Measurements from ENCODE around the gene RUNX3.

Gene RUNX3

DNA sequence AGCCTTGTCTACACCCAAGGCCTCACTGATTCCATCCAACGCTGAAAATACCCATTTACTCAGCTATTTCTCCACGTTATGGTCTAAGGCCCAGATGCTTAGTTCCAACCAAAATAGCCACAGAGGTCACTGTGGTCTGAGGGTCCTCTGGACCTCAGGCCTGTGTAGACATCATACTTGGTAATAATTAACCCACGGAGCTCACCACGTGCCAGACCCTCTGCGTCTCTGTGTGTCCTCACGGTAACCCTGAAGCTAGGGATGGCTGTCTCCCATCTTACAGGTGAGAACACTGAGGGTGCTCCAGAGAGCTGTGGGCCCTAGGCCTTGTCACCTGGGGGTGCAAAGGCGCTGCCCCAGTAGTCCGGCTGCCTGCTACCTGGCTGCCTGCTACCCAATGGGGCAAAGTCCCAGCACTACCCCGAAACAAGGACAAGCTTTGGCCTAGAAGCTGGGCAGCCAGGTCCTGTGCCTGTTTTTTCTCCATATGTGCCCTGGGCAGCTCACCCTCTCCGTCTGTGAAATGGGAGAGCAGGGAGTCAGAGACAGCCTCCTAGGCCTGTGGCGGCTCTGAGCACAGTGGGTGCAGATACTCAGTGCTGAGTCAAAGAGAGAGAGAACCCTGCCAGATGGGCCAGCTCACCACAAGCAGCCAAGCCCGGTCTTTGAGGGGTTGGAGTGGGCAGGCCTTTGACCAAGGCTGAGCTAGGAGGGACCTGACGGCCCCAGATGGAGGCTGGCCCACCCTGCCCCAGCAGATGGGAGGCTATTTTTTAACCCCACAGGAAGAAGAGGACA, 17.0 kb upstream of the RUNX3 start:
- DNase-seq (ENCODE audit: low read depth): no peak

DNA sequence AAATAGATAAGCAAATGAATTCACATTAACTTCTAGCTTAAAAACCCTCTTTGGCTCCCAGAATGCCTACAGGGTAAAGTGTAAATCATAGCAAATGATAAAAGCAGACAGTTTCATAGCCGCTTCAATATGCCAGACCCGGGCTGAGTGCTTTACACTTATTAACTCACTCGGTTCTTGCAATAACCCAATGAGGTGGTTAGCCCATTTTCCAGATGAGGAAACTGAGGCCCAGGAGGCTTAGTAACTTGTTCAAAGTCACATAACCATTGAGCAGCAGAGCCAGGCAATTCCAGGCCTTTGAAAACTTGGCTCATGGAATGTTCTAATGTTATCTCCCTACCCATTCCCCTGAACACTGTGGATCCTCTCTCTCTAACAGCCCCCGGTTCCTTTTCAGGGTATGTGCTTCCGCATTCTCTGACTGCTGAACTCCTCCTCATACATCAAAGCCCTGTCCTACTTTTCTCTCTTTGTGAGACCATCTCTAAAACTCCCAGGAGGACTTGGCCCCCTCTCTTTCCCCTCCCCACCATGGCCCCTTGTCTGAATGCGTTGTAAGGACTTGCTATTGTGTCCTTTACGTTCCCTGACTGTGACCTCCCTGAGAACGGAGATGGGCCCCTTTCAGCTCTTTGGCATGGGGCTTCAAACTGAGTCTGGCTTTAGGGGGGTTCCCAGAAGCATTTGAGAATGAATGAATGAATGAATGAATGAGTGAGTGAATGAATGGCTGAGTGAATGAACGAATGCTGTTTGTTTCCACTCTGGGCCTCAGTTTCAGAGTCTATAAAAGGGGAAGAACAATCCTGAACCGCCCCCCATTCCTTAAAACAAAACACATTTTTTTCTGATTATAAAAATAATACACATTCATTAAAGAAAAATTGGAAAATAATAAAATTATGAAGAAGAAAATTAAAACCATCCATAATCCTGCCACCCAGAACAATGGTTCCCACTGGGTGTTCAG, 15.6 kb upstream of the RUNX3 start:
- DNase-seq (ENCODE audit: low read depth): no peak

DNA sequence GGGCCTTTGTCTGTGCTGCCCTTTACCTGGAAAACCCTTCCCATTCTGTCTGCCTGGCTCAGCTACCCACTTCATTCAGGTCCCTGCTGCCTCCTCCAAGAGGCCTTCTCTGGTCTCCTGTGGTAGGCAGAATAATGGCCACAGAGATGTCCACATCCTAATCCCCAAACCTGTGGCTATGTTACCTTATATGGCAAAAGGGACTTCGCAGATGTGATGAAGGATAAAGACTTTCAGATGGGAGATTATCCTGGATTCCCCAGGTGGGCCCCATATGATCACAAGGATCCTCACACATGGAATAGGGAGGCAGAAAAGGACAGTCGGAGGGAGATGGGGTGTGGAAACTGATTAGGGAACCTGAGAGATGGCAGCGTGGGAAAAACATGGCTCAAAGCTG, 14.2 kb upstream of the RUNX3 start:
- no peak for DNase-seq (ENCODE audit: low read depth)

DNA sequence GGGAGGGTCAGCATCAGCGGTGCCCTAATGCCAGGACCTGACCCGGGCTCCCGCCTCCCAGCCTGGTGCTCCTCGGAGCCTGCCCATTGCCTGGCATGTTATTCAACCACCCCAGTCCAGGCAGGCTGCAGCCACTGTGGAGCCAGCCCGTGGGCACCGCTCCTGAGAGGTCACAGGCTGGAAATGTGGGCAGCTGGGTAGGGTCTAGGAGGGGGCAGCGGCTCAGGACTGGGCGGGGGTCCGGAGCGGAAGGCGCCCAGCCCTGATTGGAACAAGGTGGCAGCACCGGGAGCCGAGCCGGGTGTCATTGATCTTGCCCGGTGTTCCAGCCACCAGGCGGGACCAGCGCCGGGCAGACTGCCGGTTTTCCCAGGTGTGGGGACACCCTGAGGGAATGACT, 12.7 kb upstream of the RUNX3 start:
- DNase-seq (ENCODE audit: low read depth): no peak

DNA sequence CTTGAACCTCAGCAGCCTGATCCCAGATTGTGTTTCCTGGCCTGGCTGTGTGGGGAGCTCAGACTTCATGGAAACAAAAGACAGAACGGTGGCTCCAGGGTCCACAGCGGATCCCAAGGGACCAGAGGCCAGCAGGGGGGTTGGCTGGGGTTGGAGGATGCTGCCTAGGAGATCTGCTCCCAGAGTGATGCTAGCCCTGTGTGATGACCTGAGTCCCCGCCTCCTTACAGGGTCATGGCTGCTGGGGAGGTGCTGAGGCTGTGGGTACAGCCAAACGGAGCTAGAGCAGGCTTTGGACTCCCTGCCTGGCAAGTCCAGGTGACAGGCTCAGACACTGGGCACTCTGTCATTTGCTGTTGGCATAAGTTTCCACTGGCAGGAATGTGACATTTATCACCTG, 11.5 kb upstream of the RUNX3 start:
- no peak for DNase-seq (ENCODE audit: low read depth)

DNA sequence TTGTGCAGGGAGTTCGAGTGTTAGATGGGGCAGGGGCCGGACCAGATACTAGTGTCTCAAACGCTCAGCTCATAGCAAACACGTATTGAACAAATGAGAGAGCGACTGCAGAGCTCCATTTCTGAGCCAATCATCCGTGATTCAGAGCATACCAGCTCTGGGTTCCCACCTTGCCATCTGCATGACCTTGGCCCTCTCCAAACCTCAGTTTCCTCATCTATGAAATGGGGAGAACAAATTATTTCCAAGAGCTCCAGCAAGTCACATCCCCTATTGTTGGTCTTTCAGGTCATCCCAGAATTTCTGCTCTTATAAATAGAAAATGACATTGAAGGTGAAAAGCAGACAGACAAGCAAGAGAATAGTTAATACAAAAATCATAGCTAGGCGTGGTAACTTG, 10.2 kb upstream of the RUNX3 start:
- no peak for DNase-seq (ENCODE audit: low read depth)

DNA sequence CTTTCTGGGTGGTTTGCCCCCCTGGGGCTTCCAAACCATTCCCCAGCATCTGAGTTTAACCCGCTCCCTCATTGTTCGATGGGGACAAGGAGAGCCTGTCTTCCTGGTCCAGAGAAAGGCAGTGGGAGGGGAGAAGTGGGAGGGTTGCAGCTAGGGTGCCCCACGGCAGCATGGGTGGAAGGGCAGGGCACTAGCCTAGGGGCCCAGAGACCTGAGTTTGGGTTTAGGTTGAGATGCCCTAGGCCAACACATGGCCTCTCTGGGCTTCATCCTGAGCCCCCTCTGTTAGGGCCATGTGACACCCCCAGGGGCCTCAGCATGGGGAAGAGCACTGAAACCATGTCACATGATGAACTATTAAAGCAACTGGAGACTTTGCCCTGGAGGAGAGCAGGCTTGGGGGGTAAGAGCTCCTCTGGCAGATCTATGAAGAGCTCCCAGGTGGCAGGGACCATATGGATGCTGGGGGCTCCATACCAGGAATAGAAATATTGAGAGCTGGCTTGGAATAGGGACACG, 9.7 kb upstream of the RUNX3 start:
- no peak for DNase-seq (ENCODE audit: low read depth)

DNA sequence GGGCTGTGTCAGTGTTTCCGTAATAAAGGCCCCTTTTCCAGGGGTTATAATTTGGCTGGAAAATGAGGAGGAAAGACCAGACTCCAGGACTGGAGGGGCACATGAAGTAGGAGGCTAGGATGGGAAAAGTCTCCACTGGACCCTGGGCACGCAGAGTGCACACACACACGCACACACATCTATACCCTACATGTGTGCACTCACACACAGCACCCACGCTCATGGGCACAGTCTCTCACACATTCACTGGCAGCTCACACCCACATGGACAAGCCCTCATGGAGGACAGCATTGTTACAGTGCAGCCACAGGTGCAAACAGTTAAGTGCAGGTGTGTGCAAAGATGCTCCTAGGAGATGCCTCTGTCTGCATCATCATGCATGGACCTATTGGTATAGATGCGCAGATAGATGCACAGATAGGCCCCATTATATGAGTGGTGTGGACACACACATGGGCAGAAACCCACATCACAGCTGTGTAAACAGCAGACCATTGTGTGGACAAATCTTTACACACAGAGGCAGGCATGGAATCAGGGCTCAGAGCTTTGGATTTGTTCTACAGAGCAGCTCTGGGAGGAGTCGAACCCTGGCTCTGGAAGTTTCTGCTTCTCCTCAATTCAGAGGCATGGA, 9.1 kb upstream of the RUNX3 start:
- no peak for DNase-seq (ENCODE audit: low read depth)

DNA sequence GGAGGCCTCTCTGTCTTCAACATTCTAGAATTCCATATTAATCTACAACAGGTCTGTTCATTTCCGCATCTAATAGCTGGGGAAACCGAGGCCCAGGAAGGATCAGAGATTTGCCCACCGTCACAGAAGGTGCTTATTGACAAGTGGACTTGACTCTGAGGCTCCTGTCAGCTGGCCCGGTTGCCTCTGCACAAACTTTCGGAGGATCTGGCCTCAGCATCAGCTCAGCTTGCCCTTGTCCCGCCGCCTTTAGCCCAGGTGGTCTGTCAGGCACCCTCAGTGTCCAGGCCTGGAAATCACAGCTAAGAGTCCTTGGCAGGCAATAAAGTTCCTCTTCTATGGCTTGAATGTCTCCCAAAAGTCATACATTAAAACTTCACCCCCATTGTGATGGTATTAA, 8.2 kb upstream of the RUNX3 start:
- DNase-seq (ENCODE audit: low read depth): no peak

DNA sequence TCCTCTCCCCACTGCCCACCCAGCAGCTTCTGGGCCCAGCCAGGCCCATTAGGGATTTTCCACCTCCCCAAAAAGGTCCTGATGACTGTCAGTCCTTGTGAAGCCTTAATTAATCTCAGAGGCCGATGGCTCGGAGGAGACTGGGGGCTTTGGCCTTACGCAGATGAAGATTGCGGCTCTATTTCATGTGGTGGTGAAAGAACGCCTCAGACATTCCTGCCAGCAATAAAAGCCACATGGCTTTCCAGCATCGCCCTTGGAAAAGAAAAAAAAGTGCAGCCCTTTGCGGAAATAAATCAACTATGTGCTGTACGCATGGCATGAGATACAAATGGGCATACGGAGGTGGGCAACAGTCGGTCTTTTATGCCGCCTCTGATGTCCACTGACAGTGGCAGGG, 6.6 kb upstream of the RUNX3 start:
- no peak for DNase-seq (ENCODE audit: low read depth)

DNA sequence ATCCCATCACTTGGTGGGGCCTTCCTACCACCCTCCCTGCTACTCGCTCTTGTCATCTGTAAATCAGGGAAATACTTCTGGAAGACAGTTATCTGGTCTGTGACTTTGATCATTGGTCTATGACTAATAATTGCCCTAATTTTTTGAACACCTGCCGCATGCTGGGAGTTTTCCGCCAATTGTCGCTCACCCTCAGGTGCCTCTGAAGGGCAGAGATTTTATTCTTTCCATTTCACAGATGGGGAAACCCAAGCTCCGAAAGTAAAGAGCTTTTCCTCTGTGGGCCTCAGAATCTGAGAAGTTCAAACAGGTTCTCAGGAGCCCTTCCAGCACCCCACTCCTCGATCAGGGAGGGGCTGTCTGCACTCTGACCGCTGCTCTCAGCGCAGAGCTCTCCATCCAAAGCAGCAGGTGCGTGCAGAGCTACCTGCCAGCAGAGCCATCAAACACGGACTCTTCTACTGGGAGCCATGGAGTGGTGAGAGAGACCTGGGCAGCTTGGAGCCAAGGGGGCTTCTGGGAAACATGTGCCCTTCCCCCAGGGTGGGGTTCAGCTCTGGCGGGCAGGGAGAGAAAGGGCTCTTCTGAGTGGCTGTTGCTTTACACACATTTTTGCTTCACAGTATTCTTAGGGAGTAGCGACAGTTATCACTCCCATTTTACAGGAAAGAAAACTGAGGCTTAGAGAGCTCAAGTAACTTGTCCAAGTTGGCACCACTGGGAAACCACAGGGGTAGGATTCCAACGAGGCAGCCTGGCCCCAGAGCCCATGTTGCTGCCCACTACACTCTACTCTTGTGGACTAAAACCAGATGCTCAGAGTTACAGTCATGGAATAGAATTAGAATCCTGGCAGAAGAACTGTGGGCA, 5.8 kb upstream of the RUNX3 start:
- no peak for DNase-seq (ENCODE audit: low read depth)

DNA sequence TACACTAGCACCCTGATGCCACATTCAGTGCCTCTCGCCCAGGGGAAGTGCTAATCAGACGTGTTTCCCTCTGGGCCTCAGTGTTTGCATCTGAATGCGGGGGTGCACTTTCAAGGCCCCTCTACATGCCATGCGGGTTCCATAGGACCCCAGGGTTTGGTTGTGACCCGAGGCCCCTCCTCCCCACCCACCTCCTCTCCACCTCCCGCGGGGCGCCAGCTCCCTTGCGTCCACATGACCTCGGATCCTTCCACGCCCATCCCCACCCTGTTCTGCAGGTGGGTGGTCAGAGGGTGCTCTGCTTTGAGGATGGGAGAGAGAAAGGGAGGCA, 5.1 kb upstream of the RUNX3 start:
- DNase-seq (ENCODE audit: low read depth): no peak

DNA sequence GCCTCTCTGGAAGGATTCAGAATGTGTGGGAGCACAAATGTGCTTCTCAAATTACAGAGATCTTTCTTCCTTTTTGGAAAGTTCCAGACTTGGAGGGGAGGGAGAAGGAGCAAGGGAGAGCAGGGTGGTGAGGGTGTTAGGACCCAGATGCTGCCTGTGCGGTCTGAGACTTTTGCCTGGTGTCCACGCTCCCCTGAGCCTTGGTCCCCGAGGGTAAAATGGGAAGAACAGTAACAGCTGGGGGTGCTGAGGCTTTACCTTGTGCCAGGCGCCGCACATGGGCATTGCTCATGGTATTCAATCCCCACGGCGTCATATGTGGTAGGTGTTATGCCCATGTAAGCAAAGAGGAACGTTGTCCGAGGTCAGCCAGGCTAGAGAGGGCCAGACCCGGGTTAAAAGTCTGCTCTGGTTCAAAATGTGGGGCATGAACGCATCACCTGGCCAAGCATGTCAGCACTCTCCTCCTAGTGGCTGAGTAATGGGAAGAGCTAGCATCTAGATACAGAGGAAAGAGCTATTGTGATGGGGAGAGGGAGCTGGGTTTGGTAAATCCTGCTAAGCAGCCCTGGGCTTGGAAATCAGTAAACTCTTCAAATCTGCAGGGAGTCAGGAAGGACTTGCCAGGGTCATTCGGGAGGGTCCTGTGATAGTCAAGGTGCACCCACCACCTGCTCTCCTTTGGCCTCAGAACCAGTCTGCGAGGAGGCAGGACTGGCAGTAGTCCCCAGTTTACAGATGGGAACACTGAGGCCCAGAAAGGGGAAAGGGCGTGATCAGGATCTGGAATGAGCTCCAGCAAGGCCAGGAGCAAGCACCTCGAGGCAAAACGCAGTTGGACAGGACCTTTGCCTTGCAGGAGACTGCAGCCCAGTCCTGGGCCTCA, 4.5 kb upstream of the RUNX3 start:
- no peak for DNase-seq (ENCODE audit: low read depth)

DNA sequence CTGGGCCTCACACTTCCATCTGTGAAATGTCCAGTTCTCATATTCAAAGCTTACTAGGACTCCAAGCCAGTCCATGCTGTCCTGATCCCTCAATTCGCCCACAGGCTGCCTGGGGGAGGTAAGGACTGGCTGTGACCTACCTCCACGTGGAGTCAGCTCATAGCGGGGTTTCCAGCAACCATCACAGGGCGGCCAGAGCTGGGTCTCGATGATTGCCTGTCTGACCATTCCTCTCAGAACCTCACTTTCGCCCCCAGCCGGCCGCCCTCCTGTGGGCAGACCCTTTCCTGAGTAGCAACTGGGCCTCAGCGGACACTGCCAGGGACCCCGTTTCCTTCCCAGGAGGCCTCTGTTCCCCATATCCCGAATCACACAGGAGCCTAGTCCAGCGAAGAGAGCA, 3.4 kb upstream of the RUNX3 start:
- DNase-seq (ENCODE audit: low read depth): no peak

DNA sequence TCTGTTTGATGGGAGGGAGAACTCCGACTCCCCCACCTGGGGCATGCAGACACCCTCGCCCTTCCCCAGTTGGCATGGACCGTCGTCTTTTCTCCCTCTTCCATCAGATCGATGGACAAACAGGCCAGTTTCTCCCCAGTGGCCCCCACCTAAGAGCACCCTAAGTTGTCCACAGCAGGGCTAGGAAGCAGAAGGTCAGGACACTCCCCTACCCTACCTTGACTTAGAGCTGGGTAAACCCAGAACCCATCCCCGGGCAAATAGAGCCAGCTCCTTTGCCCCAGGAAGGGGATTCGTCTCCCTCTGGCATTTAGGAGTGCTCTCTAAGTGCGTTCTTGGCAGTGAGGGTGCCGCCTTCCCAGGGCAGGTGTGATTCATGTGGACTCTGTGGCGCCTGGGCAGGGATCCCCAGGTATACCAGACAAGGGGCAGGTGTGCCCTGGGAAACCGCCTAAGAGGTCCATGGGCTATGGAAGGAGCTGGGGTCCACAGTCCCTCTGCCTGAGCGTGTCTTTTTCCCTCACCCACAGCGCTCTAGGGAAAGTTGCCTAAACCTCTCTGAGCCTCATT, 2.7 kb upstream of the RUNX3 start:
- DNase-seq (ENCODE audit: low read depth): no peak

DNA sequence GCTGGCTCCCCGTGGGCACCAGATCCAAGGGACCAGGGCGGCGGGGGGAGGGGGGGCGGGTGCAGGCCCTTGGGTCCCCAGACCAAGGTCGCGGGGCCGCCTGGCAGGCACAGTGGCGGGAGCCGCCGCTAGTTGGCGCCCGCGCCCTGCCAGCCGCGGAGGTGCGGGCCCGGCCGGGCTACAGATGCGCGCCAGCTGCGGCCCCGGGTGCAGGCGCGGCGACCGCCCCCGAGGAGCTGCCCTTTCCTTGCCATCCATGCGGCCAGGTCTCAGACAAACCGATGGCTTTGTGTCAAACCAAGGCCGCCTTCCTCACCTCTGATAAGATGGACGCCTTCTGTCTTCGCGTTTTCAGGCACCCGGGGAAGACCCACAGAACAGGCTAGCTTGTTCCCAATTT, 2.2 kb upstream of the RUNX3 start:
- no peak for DNase-seq (ENCODE audit: low read depth)

DNA sequence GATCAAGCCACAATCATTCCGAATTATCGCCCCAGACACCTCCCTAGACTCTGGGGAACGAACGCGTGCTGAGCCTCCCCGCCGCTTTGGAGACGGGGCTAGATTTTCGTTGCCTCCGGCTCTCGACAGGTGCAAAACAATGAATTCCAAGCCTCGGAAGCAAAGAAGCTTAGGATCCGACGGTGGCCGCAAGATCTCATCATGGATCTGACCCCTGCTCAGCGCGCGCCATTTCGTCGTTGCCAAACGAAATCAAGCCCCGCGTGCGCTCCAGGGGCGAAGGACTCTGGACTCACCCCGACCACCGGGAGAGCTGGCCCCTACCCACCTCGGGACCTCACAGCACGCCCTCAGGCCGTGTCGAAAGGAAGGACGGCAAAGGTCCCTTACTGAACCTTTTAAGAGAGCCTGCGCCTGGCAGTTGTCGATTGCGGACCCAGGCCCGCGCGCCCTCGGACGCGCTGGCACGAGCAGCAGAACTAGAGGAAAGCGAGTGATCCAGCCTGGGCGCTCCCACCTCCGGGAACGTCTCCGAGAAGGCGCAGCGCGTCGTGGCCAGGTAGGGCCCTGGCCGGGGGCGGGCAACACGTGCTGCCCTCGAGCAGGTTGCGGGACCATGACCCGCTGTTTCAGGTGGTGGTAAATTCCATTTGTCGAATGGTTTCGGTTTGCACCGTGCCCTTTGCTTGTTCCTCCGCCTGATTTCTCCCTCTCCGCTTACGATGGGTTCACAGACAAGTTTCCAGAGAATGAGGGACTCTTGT, 1.6 kb upstream of the RUNX3 start:
- DNase-seq (ENCODE audit: low read depth): no peak

DNA sequence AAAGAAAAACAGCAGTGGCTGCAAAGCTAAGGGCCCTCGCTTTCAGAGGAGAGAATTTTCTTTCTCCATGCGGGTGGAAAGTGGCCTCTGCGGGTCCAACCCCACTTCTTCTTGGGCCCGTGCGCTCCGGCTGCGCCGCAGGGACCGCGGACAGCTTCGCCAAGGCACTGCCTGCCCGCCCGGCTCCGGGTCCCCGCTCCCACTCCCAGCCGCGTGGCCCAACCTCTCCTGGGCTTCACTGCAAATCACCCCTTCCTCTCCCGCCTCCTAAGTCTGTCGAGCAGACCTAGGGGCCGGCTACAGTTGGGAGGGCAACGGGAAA, 1.0 kb upstream of the RUNX3 start:
- no peak for DNase-seq (ENCODE audit: low read depth)

DNA sequence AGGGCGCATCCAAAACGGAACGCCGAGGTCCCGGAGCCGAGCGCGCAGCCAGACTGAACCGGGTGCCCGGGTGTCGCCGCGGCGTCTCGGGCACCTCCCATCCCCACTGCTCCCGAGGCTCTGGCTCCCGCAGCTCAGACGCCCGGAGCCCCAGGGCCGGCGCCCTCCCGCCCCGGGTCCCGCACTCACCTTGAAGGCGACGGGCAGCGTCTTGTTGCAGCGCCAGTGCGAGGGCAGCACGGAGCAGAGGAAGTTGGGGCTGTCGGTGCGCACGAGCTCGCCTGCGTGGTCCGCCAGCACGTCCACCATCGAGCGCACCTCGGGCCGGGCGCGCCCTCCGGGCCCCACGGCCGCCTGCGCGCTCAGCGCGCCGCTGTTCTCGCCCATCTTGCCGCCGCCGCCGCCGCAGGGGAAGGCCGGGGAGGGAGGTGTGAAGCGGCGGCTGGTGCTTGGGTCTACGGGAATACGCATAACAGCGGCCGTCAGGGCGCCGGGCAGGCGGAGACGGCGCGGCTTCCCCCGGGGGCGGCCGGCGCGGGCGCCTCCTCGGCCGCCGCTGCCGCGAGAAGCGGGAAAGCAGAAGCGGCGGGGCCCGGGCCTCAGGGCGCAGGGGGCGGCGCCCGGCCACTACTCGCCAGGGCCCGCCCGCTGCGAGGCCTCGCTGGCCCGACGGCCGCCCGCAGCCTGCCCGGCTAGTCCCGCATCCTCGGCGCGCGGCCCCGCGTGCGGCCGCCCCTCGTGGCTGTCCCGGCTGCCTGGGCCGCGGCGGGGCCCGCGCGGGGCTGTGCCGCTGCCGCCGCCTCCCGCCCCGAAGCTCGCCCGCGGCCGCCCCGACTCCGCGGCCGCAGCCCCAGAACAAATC, 447 bp downstream of the RUNX3 start:
- no peak for DNase-seq (ENCODE audit: low read depth)
